NCI-H82 (cell line): Measurements from ENCODE around the gene SFTA2.
"Not testable (repeated sequence)": the region's sequence is repeated elsewhere in the genome, so short reads cannot be mapped to it uniquely, and the experiment has no call there.

Experiments
- DNase-seq: peaks from one replicate; lab custom pipeline; 2025; lab: John Stamatoyannopoulos, UW

SFTA2 gene

DNA sequence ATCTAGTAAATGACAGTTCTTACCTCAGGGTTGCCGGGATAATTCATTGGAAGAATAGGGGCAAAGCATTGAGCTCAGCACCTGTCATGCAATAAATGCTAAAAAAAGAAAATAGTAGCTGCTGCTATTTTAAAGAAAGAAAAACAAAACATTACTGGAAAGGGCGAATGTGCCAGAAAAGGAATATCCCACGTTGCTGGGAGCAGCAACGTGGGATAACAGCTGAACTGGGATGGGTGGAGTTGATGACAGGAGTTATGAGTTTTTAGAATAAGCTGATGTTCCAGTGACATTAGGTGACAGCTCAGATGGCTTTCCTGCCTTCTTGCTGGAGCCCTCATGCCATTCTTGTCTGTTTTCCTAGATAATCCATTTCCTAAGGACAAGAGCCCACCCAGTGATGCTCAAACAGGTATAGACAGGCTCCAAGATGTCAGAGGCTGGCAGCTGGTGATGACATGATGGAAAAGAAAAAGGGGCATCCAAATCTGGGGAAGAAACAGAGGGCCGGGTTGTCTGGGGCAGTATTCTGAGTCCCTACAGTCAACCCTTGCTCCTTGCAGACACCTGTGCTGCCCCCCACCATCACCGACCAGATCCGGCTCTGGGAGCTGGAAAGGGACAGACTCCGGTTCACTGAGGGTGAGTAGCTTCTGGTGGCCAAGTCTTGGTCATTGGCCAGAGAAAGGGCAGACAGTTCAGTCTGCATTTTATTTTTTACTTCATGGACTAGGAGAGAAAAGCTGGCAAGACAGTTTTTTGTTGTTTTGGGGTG is 19.0 kb downstream of the SFTA2 start:
- no peak for DNase-seq

DNA sequence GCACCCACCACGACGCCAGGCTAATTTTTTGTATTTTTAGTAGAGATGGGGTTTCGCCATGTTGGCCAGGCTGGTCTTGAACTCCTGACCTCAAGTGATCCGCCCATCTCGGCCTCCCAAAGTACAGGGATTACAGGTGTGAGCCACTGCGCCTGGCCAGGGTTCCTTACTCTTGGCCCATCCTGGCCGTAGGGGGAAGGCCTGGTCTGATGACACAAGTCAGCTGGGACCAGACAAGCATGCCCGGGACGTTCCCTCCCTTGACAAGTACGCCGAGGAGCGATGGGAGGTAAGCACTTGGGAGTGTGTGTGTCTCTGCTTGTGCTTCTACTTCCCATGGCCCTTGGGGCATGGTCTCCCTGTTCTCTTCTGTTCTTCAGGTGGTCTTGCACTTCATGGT is 21.5 kb downstream of the SFTA2 start:
- DNase-seq, result not testable (repeated sequence)

GRCh38 chr6:30908700-30909099 is 23.3 kb downstream of the SFTA2 start:
- DNase-seq, result no peak

GRCh38 chr6:30907758-30908591 is 24.0 kb downstream of the SFTA2 start, which contains the start of gene GTF2H4:
Gene GTF2H4, plus strand, starts transcription at chr6:30908207.
- peak; percentile 100 for DNase-seq

- not testable (repeated sequence) for DNase-seq
Observed at GRCh38 chr6:30907290-30907757, 24.6 kb downstream of the SFTA2 start.

DNA sequence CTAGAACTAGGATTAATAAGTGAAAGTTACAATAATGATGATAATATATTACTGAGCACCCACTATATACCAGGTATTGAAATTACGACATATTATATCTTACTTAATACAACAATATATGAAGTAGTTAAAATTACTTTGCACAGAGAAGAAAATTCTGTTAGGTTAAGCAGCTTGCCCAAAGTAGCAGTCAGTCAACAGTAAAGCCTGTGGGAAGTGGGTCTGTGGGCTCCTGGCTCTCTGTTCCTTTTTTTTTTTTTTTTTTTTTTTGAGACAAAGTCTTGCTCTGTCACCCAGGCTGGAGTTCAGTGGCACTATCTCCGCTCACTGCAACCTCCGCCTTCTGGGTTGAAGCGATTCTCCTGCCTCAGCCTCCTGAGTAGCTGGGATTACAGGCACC is 28.7 kb downstream of the SFTA2 start:
- DNase-seq, result no peak

DNA sequence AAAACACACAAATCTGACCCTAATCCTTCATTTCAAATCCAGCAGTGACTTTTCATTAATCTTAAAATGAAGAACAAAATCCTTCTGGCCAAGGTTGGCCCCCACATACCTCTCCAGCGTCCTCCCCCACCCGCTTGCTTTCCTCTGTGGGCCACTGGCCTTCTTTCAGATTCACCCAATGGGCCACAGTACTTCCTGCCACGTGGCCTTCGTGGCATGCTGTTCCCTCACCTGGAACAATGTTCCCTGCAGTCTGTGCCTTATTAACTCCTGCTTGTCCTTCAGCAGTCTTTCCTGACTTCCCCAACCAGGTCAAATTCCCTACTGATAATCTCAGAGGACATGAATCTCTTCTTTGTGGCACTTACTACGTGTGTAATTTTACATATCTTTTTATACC is 29.3 kb downstream of the SFTA2 start:
- no peak for DNase-seq

DNA sequence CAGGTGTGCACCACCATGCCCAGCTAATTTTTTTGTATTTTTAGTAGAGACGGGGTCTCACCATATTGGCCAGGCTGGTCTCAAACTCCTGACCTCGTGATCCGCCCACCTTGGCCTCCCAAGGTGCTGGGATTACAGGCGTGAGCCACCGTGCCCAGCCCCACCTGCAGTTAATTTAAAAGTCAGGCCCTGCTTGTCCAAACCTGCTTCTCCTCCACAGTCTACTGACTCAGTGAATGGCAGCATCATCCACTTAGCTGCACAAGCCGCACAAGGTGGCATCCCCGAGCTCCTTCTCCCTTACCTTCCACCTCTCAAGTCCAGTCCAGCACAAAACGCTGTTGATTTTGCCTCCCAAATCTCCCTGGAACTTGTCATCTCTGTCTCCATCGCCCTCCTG is 29.8 kb downstream of the SFTA2 start:
- not testable (repeated sequence) for DNase-seq

DNA sequence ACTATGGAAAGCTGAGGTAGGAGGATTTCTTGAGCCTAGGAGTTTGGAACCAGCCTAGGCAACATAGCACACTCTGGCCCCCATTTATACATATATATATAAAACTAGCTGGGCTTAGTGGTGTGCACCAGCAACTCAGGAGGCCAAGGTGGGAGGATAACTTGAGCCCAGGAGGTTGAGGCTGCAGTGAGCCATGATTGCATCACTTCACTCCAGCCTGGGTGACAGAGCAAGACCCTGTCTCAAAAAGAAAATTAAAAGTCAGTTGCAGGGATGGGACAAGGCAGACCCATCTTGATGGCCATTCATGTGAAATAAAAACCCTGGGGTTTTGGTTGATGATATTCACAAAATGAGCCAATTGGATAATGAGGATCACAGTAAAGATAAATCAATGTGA is 30.5 kb downstream of the SFTA2 start:
- DNase-seq, result no peak

DNA sequence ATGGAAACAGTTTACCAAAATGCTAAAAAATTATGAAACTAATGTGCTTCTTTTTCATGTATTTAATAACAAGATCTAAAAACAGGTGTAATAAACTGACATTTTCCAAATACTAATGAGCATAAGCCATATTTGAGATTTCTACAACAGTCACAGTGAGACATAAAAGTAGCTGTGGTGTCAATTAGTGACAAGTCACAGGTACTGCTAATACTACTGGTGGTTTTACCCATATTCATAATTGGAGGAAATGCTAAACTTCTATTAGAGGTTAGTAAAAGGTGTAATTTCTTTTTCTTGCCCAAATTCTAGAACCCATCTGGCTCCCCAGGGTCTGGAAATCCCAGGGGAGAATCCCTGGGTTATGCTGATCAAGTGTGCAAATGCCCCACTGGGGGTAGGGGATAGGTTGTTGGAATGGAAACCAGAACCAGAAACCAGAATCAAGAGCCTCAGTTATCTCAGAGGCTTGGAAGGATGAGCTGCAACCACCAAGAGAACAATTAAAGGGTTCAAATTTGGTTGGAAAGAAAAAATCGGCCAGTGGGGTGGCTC is 31.0 kb downstream of the SFTA2 start:
- DNase-seq, result no peak

GRCh38 chr6:30898750-30899360 is 33.1 kb downstream of the SFTA2 start:
- no peak for DNase-seq

DNA sequence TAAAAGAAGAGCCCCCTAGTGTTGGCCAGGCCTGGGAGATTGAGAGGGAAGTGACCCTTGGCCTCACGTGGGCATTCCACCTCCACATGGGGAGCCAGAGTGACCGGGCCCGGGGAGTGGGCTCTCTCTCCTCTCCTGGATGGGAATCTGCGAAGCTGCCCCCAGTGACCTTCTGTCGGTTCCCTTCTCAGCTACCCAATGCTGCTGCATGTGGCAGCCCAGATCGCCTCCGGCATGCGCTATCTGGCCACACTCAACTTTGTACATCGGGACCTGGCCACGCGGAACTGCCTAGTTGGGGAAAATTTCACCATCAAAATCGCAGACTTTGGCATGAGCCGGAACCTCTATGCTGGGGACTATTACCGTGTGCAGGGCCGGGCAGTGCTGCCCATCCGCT is 34.1 kb downstream of the SFTA2 start:
- DNase-seq, result no peak

DNA sequence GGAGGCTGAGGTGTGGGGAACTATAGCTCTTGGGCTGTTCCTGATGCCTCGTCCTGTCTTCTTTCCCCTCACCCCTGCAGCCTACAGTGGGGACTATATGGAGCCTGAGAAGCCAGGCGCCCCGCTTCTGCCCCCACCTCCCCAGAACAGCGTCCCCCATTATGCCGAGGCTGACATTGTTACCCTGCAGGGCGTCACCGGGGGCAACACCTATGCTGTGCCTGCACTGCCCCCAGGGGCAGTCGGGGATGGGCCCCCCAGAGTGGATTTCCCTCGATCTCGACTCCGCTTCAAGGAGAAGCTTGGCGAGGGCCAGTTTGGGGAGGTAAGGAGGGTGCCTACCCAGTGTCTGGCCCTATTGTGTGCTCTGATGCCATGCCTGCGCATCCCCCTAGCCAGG is 35.4 kb downstream of the SFTA2 start:
- no peak for DNase-seq

- DNase-seq, result no peak
Observed at GRCh38 chr6:30895343-30895742, 36.6 kb downstream of the SFTA2 start.

DNA sequence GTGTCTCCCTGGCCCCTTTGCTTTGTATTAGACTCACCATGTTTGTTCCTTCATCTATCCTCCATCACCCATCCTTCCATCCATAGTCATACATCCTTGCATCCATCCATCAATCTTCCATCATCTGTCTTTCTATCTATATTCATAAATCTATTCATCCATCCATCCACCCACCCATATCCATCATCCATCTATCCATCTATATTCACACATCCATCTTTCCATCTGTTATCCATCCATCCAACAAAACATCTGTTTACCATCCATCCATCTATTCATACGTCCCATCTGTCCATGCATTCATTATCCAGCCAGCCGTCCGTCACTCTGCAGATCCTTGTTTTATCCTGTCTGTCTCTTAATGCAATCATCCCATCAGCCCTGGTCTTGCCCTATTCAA is 37.0 kb downstream of the SFTA2 start:
- peak; percentile 22 for DNase-seq

DNA sequence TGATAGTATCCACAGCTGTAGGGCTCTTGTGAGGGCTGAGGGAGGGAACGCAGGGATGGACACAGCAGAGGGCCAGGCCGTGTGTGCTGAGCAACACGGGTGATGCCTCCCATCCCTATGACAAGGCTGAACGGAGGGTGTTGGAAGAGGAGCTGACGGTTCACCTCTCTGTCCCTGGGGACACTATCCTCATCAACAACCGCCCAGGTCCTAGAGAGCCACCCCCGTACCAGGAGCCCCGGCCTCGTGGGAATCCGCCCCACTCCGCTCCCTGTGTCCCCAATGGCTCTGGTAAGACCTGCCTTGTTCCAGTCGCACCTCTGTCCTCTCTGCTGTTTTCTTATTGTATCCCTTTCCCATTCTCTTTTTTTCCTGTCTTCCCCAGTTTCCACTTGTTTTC is 37.6 kb downstream of the SFTA2 start:
- no peak for DNase-seq

DNA sequence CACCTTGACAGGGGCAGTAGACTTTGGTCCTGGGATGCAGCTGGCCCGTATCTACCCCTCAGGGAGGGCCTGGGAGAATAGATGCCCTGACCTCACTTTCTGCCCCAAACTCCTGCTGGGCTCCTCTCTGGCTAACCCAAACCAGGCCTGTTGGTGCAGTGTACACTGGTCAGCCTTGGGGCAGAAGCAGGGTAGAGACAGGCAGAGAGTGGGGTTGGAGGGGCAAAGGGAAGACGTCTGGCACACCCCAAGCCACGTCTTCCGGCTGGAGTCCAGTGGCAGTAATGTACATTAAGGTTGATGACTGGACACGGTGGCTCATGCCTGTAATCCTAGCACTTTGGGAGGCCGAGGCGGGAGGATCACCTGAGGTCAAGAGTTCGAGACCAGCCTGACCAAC is 38.3 kb downstream of the SFTA2 start:
- DNase-seq, result no peak

DNA sequence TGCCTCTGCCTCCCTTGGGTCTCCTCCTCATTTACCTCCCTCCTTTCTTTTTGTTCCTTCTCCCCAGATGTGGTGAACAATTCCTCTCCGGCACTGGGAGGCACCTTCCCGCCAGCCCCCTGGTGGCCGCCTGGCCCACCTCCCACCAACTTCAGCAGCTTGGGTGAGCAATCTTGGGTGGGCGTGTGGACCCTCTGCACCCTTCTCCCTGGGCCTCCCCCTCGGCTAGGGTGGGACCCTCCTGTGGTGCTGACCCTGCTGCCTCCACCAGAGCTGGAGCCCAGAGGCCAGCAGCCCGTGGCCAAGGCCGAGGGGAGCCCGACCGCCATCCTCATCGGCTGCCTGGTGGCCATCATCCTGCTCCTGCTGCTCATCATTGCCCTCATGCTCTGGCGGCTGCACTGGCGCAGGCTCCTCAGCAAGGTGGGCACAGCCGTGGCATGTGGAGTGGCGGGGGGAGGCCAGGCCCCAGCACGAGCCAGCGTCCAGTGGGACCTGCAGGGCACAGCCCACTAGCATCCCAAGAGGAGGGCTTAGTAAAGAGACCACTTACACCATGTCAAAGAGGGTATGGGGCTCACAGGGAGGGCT is 38.9 kb downstream of the SFTA2 start:
- DNase-seq, result no peak

DNA sequence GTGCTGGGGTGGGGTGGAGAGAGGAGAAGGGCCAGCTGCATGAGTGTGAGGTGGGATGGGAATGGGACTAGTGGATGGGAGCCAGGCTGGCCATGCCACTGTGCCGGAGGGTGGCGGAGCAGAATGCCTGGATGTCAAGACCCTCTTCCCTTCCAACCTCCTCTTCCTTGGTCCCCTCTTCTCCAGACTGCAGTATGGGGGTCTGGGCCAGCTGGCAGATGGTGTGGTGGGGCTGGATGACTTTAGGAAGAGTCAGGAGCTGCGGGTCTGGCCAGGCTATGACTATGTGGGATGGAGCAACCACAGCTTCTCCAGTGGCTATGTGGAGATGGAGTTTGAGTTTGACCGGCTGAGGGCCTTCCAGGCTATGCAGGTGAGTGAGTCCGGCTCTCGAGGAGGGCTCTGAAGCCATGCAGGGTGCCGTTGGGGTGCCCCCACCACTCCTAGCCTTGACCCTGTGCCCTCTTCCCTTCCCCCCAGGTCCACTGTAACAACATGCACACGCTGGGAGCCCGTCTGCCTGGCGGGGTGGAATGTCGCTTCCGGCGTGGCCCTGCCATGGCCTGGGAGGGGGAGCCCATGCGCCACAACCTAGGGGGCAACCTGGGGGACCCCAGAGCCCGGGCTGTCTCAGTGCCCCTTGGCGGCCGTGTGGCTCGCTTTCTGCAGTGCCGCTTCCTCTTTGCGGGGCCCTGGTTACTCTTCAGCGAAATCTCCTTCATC is 40.0 kb downstream of the SFTA2 start:
- no peak for DNase-seq

- DNase-seq, result no peak
Observed at GRCh38 chr6:30891450-30891723, 40.6 kb downstream of the SFTA2 start.

DNA sequence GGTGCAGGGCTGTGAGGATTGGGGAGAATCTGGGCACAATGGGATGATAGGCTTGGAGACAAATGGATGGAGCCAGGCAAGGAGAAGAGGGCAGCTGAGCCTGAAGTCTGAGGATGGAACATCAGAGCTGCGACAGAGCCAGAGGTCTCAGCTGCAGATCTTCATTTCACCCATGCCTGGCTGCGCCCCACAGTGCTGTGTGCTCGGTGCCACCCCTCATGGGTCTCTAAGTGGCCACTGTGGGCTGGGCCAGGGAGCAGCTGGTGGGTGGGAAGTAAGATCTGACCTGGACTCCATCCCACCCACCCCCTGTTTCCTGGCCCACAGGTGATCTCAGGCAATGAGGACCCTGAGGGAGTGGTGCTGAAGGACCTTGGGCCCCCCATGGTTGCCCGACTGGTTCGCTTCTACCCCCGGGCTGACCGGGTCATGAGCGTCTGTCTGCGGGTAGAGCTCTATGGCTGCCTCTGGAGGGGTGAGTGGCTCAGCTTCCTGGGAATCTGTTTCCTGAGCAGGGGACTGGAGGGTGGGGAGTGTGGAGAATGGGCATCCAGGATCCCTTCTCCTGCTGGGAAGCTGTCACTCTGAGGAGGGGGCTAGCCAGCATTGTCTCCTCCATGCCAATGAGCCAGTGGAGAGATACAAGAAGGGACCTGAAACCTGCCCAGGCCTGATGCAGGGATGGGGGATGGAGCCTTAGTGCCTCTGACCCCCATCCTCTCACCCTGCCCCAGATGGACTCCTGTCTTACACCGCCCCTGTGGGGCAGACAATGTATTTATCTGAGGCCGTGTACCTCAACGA is 41.1 kb downstream of the SFTA2 start:
- DNase-seq, result no peak
